Glomerular endothelial cell (primary cell): ENCODE measurements around the gene UBASH3A. TPM values are rescaled to one million over a fixed set of nuclear protein-coding genes. Genes with fewer than 3 reads are reported as not detected.
"Not testable (repeated sequence)": the region's sequence is repeated elsewhere in the genome, so short reads cannot be mapped to it uniquely, and the experiment has no call there.

Experiments
- DNase-seq: peaks from one replicate; pipeline ENCODE4 v3.0.0-alpha.2; 2011; ENCODE audit warnings: low read depth, low spot score; ENCODE audit errors: extremely low read depth
- total RNA-seq: library from RNA; depleted of rRNA; stranded (reverse); fragments of >200 nt; gene quantifications from 2 replicates; pipeline ENCODE4 v1.2.3, GENCODE V29; 2015

Gene UBASH3A
- total RNA-seq, 1 donor from 2014 or later = not detected

DNA sequence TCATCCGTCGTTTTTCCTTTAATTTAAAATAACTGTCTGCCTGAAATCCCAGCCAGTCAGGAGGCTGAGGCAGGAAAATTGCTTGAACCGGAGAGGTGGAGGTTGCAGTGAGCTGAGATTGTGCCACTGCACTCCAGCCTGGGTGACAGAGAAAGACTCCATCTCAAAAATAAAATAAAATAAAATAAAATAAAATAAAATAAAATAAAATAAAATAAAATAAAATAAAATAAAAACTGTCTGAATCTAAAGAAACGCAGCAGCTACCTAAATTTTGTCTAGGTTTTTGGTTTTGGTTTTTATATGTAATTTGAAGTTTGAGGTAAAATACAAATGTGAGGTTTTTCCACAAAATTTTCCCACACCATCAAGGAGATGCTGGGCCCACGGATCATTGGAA, 5.0 kb downstream of the UBASH3A start:
- not testable (repeated sequence) for DNase-seq

DNA sequence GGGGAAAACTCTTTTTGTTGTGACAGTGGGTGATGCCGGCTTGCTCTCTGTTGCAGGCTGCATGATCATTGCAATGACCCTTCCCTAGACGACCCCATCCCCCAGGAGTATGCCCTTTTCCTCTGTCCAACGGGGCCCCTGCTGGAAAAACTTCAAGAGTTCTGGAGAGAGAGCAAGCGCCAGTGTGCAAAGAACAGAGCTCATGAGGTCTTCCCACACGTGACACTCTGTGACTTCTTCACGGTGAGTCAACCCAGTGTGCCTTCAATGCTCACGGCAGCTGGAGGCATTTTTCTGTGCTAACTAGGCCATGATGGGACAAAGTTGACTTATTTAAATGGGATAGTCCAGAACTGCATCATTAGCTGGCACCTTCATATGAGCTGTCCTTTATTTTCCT, 5.7 kb downstream of the UBASH3A start:
- DNase-seq = no peak

DNA sequence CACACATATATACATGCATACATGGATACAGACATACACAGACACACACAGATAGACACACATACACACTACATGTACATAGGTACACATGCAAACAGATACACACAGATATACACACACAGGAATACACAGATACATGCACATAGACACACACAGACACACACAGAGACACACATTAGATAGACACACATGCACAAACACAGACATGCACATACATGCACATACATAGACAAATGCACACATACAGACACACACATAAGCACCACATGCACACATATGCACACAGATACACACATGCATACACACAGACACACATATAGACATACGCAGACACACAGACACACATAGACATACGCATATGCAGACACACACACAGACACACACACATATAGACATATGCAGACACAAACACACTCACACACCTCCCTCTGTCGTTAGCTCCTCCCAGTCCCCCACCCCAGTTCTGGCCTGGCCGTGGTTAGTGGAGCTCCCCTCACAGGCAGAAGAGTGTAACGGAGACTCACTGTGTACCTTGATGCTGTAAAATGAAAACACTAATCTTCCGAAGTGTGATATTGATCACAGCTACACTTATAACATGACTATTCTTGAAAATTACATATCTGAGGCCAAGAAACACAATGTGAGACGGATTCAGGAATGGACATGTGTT, 7.6 kb downstream of the UBASH3A start:
- no peak for DNase-seq

DNA sequence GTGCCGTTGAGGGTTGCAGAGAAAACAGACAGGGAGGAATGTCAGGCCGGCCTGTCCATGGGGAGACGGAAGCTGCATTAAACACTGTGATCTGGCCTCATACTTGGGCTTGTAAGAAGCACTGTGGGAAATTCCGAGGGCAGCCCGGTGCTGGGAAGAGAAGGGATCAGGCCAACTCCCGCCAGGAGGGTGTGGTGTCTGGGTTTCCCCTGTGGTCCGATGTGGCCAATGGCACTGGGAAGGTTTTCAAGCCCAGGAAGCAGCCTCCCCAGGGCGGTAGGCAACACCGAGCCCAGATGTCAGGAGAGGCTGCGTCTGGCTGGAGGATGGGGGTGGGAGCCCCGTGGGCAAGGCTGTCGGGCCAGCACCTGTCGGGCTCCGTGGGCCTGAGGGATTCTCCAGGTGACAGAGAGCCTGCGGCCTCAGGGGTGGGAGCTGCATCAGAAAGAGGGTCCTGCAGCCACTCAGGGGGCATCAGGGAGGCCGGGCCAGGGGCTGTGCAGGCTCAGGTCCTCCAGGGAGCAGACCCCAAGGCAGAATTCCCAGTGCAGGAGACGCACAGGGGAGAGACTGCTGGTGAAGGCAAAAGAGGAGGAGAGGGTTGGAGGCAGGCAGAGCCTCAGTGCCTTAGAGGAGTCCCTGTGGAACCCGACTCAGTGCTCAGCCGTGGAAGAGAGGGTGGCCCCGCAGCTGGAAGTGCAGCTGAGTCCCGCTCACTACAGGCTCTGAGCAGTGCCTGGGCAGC, 8.4 kb downstream of the UBASH3A start:
- DNase-seq = no peak

DNA sequence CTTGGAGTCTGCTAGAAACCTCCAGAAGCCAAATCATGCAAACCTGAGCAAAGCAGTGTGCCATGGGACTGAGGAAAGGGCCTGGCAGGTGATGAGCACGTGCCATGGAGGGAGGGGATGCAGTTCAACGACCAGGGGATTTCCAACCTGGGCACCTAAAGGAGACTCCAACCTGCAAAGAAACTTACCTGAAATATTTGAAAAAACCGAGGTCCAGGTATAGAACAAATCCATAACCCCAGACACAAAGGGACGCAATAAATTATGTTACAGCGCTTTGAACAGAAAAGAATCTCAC, 8.9 kb downstream of the UBASH3A start:
- DNase-seq = no peak

DNA sequence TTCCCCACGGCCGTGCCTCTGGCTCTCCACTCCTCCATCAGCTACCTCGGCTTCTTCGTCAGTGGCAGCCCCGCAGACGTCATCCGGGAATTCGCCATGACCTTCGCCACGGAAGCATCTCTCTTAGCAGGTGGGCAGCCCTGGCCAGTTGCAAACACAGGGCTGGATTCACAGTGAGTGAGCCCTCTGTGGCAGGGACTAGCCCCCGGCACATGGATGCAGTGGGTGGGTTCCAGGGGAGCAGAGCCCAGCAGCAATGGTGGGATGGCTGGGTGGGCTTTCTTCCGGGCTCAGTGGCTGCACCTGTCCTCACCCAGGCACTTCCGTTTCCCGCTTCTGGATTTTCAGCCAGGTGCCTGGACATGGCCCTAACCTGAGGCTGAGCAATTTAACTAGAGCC, 9.4 kb downstream of the UBASH3A start:
- DNase-seq = no peak

DNA sequence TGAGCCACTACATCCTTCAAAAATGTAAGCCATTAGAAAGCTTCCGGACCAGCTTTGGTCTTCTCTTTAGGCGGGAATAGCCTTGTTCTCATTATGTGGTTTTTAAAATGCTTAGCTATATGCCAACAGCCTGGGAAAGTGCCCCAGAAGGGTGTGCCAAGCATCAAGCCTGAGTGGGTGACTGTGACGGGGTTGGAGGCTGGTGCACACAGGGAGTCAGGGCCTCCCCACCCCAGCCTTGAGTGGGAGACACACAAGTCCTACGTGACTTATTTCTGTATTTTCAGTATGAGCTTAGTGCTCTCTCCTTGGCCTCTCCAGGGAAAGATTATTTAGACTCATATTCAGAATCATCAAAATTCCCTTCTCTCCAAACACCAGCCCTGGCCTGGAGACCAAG, 9.8 kb downstream of the UBASH3A start:
- DNase-seq = no peak

DNA sequence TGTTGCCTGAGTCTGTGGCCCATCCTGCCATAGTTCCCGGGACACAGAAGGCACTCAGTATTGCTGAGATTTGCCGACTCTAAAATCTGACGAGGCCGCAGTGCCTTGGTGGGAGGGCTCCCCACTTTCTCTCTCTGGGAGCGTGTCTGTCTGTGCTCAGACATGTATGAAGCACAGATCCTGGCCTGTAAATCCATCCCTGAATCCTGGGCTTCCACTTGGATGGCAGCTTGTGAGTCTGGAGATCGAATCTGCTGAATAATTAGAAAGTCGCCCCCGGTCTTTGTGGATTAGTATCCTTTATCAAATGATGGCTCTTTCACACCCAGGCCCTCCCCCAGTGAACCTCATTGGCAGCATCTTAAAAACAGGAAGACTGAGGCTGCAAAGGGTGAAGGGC, 10.4 kb downstream of the UBASH3A start:
- DNase-seq = no peak

DNA sequence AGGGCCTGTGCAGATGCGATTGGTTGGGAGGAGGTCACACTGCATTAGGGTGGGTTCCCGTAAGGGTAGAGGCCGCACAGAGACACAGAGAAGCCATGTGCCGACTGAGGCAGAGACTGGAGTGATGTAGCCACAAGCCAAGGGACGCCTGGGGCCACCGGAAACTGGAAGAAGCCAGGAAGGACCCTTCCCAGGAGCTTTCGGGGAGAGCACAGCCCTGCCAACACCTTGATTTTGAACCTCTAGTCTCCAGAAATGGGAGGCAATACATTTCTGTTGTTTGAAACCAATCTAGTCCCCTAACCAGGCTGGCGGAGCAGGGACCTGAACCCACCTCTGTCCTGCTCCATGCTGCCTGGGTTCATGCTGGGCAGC, 10.8 kb downstream of the UBASH3A start:
- no peak for DNase-seq

DNA sequence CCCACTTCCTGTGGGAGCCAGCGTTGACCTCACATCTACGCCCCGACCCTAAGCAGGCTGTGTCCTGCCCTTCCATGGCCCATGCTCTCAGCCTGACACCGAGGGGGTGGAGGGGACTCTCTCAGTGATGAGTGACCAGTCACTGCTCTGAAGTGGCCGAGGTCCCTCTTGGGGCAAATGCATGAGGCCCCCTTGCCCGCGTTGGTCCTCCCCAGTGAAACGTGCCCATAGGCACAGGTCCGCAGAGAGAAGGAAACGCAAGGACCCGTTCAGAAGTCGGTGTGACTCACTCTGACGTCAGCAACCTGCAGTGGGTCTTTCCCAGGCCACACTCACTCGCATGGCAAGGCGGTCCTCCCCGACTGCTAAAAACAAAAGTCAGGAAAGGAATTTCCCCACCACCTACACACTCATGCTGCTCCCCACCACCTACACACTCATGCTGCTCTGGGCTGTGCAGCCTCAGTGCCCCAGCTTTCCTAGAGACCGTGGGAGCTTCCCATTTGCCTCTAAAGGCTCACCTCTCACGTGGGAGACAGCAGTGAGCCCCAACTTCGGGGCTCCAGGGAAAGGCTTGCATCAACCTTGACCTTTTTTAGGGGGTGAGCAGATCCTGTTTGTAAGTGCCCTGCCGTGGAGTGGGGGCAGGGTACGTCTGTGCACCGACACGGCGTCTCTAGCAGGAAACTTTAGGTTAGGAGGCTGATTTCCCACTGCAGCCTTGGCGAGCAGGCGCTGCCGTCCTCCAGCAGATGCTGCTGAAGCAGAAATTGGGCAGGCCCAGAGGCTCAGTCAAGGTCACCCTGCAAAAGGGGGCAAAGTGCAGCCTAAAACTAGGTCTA, 11.4 kb downstream of the UBASH3A start:
- DNase-seq = peak; percentile 27

DNA sequence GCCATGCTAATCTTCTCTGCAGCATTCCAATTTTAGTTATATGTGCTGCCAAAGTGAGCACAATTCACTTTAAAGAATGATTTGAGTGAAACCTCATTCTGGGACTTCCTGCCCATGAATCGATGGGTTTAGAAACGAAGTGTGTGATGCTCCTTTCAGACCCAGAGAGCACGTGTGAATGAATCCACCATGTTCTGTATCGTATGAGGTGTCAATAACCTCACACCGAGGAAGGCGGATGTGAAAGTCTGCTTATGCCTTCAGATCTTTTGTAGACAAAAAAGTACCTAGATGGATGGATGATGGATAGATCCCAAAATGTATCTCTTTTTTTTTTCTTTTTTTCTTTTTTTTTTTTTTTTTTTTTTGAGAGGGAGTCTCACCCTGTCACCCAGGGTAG, 13.8 kb downstream of the UBASH3A start:
- DNase-seq = no peak

DNA sequence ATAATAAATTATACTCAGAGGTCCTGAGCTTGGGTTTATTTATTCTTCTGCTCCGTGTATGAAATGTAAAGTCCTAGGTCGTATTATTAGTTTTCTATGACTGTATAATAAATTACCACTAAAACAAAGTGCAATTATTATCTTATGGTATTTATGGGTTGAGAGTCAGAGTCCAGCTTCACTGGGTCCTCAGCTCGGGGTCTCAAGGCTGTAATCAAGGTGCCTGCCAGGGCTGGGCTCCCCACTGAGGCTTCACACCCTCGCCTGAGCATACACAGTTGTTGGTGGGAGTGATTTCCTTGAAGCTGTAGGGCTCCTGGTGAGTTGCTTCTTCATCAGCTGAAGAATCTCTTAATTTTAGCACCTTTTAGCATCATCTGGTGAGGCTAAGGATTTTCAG, 15.2 kb downstream of the UBASH3A start:
- no peak for DNase-seq

DNA sequence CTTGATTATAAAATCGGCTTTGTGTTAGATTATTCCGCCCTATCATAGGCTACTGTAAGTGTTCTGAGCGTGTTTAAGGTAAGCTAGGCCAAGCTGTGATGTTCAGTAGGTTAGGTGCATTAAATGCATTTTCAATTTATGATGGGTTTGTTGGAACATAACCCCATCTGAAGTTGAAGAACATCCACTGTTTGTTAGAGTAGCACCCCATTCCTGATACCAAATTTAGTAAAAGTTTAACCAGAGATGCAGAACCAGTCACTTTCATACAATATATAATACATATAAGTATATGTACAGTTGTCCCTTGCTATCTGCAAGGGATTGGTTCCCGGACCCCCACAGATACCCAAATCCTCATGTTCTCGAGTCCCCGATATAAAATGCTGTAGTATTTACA, 16.1 kb downstream of the UBASH3A start:
- no peak for DNase-seq

DNA sequence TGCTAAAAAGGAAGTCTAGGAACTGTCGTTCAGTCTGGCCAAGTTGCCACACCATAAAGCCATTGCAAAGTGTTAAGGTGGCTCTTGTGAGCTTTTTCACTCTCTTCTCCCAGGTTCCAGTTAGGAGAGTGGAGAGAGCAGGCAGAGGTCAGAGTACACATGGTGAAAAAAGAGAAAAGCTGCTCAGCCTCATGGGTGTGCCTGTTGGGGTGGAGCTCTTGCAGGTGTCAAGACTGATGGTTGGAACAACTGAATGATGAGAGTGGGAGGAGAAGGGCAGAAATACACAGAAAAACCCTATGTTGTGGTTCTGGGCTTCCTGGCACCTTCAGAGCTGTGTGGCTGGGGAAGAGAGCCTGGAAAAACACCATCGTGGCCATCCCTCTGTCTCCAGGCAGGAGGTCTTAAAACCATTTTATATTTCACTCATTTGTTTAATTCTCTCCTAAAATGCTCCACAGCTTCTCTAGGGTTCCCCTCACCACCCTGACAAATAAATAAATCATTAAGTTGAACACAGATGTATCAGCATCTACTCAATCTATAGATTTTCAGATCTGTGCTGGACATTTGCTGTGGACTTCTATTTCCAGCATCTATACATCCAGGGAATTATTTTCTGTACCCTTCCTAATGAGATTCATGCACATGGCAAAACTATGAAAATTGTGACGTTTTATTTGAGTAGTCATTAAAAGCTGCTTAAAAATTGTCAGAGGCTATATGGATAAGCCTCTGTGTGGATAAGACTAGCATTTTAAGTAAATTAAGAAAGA, 17.5 kb downstream of the UBASH3A start:
- no peak for DNase-seq

DNA sequence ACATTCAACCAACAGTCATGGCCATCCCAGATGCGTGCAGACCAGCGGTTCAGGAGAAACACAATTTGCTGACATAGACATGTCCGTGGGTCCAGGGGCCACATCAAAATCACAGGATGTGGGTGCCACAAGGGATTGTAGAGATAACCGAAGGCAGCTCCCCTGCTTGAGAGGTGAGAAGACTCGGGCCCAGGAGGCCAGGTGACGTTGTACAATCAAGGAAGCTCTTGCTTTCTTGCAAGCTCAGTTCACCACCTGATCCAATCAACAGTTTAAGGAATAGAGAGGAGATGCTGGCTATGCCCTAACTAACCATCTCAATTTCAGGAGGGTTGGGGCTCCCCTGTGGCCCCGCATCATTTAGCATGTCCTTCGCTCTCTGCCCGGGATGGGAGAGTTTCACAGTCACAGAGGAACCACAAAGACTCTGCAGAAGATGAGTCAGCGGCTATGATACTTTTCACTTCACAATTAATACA, 19.5 kb downstream of the UBASH3A start:
- no peak for DNase-seq

DNA sequence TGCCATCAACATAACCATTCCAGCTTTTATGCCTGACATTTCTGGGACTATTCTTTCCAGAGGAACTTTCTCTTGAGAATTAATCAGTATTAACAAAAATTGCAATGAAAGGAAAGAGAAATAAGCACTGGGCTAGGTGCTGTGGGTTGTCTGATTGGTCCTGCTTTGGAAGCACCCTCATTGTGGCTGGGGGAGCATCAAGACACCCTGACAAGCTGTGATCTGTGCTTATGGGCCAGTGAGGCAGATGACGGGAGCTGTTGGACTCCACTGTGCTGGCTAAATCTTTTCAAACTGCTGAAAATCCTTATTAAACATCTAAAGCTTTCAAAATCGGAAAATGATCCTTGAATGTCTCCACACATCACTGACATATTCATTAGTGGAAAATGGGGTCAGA, 20.0 kb downstream of the UBASH3A start:
- no peak for DNase-seq

DNA sequence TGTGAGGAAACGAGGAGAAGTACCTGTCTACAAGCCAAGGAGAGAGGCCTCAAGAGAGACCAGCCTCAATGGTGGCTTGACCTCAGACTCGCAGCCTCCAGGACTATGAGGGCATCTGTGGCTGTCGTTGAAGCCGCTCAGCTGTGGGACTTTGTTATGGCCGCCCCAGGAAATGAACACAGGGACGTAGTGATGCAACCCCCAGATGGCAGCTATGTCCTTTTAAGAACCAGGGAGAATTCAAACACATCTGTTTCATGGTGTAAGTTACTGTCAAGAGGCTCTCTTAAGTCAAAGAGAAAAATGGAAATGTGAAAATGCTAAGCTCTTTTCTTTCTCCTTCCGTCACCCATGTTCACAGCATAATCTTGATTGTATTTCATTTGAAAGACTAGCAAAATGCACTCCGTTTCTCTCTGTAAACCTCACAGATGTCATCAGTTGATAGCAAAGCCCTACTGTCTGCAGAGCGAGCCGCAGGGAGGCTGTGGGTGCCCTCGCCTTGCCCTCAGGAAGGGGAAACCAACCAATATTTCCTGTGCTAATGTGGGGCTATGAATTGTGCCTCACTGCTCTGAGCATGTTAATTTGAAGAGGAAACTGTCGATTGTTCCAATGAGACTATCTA, 21.3 kb downstream of the UBASH3A start:
- no peak for DNase-seq

DNA sequence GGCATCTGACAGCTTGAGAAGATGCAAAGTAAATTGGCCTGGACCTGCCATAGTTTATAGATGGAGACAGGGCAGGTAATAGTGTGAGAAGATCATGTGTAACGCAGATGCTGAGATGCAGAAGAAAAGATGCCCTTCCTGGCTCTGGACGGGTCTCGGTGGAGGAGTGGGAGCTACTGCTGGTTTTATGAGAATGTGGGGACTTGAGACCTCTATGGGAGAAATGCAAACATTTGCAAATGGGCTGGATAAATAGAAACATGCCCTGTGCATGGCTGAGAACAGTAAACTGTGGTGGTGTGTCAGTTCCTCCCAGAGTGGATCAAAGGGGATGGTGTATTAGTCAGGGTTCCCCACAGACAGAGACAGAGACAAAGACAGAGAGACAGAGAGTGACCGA, 21.9 kb downstream of the UBASH3A start:
- no peak for DNase-seq

DNA sequence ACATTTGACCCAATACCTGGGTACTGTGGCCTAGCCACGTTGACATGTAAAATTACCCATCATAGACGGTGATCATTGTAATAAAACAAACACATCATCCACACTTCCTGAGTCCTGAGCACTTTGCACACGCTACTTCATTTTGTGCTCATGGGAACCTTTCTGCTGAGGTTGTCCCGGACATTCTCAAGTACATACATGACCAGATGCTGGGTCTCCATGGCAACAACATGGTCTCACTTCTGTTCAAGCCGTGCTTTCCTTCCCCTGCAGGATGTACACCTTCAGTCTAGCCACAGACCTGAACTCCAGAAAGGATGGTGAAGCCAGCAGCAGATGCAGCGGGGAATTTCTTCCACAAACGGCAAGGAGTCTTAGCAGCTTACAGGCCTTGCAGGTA, 22.7 kb downstream of the UBASH3A start:
- DNase-seq = no peak

DNA sequence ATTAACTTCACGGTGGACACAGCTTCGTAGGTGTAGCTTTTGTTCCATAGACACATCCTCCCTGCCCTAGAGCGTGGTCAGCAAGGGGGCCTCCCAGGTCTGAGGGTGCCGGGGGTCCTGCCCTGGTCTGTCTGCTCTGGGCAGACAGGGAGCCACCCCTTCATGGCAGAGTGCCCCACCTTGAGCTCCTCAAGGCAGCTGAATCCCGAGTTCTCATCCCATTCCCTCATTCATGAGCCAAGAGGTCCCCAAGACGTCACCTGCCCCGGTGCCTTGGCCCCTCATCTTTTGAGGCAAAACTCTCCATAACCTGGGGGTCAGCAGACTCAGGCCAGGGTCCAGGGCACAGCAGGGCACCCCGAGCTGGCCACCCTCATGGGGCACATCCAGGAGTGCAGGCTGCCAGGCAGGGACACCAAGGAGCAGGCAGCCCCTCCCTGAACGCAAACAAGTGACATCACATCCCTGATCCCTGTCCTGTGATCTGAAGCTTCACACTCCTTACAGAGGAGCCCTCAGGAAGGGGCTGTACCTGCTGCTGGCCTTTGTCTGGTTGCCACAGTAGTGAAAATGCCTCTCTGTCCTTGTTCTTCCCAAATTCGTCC, 23.3 kb downstream of the UBASH3A start:
- no peak for DNase-seq
